Prostate gland (tissue), 2 donors: ENCODE measurements around the gene EIF5A.

ENCODE experiments used
- POLR2A ChIP-seq: fragments of 450-650 bp; IDR thresholded peaks from one replicate; pipeline ENCODE4 v1.6.1; 2016; ENCODE audit warnings: antibody characterized with exemption, mild to moderate bottlenecking
- TF ChIP-seq, protein P1 (sequence below), 4 experiments: fragments of 200-600 bp in 2 of 4; fragments of 450-650 bp in 2 of 4; sonication (generic) in 2 of 4; IDR thresholded peaks; 1 replicate in 3 of 4; 2 replicates in 1 of 4; pipeline ENCODE4 v1.5.1; 2016 to 2019; ENCODE audit warnings: antibody characterized with exemption in 4 of 4, mild to moderate bottlenecking in 2 of 4, moderate library complexity in 2 of 4

GRCh38 chr17:7346761-7347614, 39.6 kb downstream of the EIF5A start:
- TF ChIP-seq, protein P1, sequence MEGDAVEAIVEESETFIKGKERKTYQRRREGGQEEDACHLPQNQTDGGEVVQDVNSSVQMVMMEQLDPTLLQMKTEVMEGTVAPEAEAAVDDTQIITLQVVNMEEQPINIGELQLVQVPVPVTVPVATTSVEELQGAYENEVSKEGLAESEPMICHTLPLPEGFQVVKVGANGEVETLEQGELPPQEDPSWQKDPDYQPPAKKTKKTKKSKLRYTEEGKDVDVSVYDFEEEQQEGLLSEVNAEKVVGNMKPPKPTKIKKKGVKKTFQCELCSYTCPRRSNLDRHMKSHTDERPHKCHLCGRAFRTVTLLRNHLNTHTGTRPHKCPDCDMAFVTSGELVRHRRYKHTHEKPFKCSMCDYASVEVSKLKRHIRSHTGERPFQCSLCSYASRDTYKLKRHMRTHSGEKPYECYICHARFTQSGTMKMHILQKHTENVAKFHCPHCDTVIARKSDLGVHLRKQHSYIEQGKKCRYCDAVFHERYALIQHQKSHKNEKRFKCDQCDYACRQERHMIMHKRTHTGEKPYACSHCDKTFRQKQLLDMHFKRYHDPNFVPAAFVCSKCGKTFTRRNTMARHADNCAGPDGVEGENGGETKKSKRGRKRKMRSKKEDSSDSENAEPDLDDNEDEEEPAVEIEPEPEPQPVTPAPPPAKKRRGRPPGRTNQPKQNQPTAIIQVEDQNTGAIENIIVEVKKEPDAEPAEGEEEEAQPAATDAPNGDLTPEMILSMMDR (IDR thresholded peaks at IDR 0.05): no peak
- TF ChIP-seq POLR2A: no peak
